ENCODE data around the gene MAST3.

- TF ChIP-seq CTCF (conservative IDR thresholded peaks at IDR 0.05): no peak
- TF ChIP-seq ZFX (IDR thresholded peaks at IDR 0.05): no peak
Observed at GRCh38 chr19:18086590-18087138, 10.9 kb upstream of the MAST3 start, which contains the start of gene IL12RB1.
